ENCODE measurements around the gene EYS.
"Not testable (repeated sequence)": the region's sequence is repeated elsewhere in the genome, so short reads cannot be mapped to it uniquely, and the experiment has no call there.

EYS gene

DNA sequence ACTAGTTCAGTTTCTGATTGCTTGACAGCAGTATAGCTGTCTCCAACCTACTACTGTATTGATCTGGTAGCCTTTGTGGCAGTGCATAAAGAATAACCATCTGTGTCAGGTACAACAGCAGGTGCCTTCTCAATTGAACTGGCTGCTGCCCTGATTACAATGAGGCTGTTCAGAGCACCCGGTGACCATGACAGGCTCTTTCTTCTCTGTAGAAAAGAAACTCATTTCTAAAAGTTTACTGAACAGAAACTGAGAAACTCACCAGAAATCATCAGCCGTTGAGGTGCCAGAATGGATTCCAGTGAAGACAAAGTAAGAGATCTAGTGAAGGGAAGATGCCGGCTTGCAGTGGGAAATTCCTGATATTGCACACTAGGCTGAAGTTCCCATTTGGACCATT, 1117.1 kb downstream of the EYS start:
- DNase-seq (ENCODE audit: low spot score): no peak

DNA sequence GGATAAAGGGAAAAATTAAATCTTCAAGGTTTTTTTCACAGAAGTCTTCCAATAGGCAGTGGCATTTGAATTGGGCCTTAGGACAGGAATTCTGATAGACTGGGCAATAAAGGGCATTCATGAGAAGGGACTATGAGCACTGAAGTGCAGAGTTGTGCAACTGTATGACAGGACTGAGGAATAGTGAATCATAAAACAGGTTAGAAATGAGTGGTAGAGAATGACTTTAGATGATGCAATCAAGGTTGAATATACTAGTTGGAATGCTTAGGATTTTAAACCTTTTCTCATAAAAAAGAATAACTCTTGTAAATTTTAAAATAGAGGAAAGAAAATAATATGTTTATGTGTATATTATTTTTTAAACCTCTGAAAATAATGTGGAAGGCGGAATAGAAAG, 1126.7 kb downstream of the EYS start:
- no peak for DNase-seq (ENCODE audit: low spot score)

DNA sequence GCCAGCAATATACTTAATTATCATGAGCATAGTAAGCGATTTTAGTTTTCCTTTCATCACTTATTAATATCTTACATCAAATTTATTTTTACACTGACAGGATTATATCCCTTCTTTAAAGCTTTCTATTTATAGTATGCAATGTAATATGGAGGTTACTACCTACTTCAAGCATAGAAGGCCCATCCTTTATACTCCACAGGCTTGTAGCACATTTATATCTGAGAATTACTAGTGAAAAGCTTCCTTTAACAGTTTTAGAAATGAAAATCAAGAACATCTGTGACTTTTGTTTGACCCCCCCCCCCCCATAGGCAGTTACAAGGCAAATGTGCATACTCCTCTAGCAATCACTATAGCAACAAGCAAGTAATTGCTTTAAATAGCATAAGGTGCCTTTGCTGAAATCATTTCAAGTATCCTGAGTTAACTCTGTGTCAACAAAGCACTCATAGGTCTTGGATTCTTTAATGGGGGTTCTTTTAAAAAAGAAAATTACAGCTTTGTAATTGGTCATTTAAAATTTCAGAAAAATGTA, 1153.7 kb downstream of the EYS start:
- no peak for DNase-seq (ENCODE audit: low spot score)

DNA sequence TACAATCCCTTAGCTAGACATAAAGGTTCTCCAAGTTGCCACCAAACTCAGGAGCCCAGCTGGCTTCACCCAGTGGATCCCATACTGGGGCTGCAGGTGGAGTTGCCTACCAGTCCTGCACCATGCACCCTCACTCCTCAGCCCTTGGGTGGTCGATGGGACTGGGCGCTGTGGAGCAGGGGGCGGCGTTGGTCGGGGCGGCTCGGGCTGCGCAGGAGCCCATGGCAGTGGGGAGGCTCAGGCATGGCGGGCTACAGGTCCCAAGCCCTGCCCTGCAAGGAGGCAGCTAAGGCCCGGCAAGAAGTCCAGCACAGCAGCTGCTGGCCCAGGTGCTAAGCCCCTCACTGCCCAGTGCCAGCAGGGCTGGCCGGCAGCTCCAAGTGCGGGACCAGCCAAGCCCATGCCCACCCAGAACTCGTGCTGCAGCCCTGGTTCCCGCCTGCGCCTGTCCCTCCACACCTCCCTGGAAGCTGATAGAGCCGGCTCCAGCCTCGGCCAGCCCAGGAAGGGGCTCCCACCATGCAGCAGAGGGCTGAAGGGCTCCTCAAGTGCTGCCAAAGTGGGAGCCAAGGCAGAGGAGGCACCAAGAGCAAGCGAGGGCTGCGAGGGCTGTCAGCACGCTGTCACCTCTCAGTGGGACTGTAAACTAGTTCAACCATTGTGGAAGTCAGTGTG, 1159.3 kb downstream of the EYS start:
- DNase-seq (ENCODE audit: low spot score): no peak

DNA sequence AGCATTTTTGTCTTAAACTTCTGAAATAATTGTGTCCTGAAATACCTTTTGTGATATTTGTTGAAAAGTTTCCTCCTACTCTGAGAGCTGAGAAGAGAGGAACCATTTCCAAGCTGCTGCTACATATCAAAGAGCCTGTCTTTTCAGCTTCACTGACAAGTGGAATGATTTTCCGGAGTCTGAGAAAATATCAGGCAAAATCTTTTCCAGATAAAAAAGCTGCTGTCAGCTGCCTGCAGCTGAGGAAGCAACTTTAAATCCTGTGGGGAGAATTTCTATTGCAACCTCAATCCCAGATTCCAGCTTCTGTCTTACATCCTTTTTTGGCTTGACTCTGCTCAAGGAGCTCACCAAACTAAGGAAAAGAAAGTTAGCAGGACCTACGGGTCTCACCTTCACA, 1167.1 kb downstream of the EYS start:
- no peak for DNase-seq (ENCODE audit: low spot score)

DNA sequence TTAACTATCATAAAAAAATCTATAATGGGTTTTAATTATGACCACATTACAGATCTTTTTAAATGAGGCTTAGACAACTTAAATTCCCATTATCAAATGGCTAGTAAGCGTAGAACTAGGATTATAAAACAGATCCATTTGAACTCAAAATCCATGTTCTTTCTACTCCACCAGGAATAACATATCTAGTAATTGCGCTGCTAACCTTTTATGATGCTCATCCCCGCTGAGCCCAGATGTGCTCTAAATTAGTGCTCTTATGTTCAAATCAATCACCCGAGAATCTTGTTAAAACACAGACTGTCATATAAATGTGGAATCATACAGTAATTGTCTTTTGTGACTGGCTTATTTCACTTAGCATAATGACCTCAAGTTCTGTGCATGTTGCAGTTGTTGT, 1168.3 kb downstream of the EYS start:
- no peak for DNase-seq (ENCODE audit: low spot score)

DNA sequence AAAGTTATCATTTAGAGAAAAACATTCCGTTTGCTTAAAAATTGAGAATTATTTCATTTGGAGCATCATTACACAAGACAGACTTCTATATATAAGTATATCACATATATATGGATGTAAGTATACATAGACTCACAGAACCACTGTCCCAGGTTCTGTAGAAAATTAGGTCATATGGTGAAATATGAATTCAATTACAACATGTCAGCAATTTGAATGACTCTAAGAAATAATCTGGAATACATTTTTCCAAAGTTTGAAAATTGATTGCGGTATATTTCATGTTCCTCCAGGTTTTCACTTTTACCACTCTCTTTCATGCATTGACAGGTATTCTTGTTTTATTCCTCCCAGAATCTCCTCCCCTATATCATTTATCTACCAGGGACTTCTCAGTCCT, 1179.1 kb downstream of the EYS start:
- DNase-seq (ENCODE audit: low spot score): no peak

DNA sequence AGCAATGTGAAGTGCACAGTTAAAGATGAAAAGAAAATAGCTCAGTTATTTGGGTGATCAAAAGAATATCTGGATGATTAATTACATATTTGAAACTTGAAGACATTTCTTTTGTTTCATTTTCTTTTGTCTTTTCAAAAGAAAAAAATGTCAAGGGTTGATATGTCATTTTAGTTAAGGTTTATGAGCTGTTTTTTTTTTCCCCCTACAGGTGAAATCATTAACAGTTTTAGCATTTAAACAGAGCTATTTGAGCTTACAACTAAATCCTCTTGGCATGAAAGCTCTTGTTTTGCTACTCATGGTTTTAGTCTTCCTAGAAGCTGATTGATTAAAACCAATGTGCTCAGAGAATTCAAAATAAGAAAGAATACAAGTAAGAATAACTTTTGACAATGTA, 1184.2 kb downstream of the EYS start:
- DNase-seq (ENCODE audit: low spot score): no peak

DNA sequence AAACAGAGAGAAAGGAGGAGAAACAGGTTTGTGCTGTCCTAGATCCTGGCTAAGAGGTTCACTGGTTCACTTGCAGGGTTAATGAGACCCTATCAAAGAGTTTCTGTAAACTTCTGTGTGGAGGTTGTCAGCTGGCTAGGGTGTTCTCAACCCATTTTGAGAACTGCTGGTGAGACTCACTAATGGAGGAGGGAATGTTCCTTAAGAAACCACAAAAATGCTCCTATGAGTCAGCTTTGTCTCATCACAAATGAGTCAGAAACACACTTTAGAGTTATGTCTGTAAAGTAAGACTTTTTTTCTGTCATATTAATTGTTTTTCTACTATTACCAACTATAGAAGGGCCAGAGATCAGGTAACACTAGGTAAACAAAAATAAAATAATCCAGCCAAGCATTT, 1187.0 kb downstream of the EYS start:
- no peak for DNase-seq (ENCODE audit: low spot score)

DNA sequence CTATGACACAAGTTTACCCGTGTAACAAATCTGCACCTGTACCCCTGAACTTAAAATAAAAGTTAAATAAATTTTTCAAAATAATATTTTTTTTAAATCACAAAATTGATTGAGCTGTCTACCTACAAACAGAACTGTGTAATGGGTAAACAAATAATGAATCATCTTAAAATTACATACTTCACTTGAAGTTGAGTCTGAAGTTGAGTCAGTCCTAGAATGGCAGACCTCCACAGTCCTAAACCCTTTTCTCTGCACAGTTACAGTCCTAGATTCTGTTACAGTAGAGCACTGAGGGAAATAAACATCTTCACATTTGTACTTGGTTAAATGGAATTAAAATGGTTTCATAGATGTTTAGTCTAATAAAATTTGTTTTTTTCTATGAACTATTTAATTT, 1190.6 kb downstream of the EYS start:
- no peak for DNase-seq (ENCODE audit: low spot score)

DNA sequence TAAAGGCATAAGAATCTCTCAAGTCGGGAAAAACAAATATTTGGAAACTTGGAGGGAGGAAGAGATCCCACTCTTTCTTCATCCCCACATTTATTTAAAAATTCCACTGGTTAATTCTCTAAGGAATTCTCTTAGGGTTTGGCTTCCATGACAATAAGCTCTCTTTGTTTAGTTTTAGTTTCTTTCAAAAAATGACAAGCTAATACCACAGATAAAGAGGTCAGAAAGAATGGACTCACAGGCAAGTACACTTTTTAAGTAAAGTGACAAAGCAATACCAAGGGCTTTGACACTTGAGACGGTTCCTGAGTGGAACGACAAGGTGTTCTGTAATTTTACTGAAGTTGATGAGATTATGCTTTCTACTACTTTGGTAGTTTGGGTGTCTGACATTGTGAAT, 1199.4 kb downstream of the EYS start:
- DNase-seq (ENCODE audit: low spot score): no peak

DNA sequence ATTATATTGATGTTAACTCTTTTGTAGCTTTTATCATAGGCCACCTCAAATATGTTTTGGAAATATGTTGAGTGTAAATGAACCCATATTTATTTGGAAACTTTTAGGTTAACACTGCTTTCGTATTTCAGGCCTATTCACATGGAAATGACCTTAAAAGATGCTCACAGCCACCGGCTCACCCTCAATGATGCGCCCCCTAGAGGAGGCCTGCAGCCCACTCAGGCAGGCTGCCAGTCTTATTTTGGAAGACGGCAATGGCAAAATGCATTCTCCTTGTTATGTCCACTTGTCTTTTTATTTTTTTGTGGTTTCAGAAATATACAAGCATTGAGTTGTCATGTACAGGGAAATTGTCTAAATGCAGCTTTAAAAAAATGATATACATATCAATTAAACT, 1201.7 kb downstream of the EYS start:
- peak; percentile 53 for DNase-seq (ENCODE audit: low spot score)

DNA sequence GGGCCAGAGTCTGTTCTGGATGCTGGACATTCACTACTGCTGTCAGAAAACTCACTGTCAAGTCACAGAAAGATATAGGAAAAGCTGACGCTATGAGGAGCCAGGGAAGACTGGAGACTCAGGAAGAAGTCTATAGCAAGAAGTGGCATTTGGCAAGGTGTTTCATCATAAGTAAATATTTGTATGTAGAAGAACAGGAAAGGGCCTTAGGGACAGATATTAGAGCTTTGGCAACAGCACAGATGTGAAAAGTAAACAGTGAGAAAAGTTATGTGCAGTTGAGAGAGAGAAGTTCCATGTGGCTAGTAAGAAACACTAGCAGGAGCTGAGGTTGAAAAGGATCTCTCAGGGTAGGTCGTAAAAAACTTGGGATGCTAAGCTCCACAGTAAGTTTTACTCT, 1202.5 kb downstream of the EYS start:
- DNase-seq (ENCODE audit: low spot score): no peak

DNA sequence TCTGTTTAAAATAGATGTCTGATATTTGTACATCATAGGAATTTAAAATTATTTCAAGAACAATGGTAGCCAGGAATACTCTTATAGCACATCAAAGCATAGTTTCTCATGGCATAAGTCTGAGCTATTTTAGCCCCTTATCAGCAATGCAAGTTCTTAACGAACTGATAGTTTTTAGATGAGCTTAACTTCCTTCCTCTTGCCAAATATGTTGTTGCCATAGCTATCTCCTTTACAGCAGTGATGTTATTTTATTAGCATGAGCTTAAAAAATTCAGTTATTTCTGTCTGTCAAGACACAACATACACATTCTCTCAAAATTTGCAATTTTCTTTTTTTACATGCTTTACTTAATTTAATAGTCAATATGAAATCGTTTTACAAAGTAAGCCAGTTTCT, 1204.2 kb downstream of the EYS start:
- no peak for DNase-seq (ENCODE audit: low spot score)

DNA sequence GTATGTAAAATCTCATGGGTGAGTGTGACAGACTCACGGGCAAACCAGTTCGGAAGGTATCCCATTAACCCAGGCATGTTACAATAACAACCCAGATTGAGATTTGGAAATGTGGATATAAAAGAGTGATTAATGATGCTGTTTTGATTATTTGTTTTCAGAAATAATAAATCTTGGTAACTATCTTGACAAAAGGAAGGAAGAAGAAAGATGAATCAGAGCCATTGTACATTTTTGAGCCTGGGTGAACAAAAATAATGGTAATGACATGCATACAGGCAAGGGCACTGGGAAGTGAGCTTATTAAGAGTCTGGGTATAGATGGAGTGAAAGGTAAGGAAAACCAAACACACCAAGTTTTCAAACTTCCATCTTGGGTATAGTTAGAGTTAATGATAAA, 1209.4 kb downstream of the EYS start:
- no peak for DNase-seq (ENCODE audit: low spot score)

DNA sequence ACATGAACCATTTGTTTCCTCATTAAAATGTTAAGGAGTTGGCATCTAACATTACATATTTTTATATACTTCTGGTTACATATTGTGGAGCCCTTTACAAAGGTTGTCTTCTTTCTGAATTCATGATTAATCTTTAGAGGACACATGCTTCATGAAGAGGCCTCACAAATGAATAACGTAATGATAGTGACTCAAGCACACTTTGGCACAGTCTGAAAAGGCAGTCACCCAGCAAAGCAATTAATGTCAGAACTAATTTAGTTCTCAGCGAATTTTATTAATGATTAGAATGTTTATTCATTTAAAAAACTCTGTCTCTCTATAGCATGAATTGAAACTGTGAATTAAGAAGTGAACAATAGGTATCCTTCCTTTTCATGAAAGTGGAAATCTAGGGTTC, 1217.3 kb downstream of the EYS start:
- DNase-seq (ENCODE audit: low spot score): no peak

DNA sequence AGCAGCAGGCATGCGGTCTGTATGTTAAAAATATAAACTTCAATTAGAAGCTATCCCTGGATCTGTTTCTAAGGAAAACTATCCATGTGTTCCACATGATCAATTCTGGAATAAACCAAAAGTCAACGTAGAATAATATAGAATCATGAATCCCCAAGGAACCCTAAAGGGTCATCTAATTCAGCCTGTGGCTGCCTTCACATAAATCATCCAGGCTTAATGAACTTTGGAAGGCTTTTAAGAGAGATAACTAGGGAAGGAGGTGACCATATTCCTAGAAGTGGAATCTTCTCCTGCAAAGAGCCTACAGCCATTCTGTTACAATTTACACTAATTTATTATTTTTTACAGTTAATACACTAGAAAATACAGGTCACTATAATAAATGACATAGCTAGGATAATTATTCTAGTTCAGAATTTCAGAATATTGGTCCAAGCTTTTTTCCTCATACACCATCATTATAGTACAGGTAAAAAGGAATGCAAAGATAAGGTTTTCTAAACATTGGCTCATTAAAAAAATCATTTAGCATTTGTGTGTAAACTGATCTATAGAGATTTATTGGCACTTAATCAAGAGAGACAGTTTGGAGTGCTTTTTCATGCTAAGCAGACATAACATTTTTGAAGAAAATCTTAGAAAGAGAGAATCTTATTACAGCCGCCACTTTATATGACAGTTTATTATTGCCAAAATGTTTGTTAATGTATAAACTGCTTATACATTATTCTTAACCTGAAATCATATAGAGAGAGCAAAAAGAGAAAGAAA, 1220.3 kb downstream of the EYS start:
- DNase-seq (ENCODE audit: low spot score): no peak

DNA sequence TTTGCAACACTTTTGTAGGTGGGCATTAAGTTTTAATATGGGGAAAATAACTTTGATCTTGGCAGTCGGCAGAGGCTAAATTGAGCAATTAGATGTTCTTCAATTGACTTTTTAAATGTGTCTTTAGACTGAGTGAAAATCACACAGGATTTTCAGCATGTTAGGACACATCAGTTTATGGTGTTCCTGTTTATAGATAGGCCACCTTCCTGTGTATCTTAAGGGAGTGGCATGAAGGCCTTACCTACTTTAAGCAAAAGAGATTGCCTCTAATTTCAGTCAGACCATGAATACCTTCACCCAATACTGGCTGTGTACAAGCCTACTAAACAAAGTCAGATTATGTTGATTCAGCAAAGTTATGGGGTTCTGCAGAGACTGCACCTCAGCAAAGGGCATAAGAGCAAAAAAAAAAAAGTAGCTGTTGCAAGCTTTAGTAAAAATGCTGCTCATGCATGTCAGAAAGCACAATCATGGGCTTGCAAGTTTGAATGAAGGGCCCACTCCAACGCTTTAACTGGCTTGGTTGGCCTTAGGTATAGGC, 1223.0 kb downstream of the EYS start:
- DNase-seq (ENCODE audit: low spot score): no peak

DNA sequence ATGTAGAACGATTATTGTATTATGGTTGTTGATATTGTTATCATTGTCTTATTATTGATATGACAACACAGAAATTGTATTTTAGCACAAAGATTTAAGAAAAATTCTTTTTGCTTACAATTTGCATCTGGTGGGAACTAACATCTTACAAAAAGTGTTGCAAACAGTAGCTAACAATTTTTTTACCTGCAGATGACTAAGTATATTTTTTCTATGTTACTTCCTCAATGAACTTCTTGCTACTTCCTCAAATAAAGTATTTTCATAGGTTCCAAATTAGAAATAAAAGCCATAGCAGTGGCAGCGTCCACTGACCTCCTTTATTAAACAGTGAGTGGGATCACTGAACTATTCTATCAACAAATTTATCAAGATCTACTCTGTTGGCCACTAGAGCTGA, 1224.4 kb downstream of the EYS start:
- no peak for DNase-seq (ENCODE audit: low spot score)

DNA sequence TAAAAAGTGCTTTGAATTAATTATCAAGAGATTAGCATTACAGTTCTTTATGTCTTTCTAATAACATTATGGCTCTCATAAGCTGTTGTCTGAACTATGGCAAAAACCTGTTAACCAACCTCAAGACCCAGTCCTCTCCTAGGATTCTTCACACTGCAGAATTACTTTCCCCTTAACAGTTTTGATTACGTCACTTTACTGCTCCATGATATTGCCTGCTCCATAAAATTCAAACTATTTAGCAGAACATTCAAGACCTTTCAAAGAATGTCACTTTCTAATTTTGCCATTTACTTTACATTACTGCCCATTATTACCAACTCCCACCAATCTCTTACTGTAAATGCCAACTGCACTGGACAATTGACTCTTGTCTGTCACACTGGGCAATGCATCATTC, 1227.9 kb downstream of the EYS start:
- no peak for DNase-seq (ENCODE audit: low spot score)

DNA sequence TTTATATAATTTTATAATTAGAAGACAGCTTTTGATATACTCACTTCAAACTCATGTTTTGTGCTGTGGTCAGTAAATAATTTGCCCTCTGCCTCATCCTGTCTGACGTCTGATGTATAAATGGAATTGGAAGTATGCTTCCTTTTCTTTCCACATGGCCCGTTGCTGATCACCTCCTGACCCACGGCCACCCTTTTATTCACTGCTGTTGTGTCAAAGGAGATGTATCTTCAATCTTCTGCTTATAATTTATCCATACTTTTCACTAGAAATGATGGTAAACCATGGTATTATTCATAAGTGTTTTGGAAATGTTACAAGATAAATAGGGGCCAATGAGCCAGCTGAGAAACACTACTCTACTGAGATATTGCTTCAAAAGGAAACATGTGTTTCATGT, 1229.6 kb downstream of the EYS start:
- DNase-seq (ENCODE audit: low spot score): no peak

DNA sequence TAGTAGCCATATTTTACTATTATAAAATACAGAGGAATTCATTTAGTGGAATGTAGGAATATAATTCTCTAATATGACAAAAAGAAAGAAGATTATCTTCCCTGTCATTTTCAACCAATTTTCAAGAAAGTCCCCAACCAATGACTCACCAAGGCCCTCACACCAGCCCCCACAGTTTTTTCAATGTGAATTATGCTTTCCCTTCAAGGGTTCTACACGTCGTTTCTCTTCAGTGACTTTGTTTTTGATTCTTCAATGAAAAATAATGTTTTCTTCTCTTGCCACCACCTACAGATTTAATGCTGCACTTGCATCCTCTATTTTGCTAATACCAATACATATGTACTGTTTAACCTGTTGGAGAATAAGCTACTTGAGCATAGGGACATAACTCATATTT, 1230.1 kb downstream of the EYS start:
- no peak for DNase-seq (ENCODE audit: low spot score)

DNA sequence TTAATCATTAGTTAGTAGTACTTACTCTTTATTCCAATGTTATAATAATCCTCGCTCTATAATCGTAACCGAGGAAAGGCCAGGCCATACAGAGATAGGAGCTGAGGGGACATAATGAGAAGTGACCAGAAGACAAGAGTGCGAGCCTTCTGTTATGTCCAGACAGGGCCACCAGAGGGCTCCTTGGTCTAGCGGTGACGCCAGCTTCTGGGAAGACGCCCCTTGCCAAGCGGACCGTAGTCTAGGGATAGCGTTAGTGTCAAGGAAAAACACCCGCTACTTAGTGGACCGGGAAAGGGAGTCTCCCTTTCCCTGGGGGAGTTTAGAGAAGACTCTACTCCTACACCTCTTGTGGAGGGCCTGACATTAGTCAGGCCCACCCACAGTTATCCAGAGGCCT, 1237.6 kb downstream of the EYS start:
- DNase-seq (ENCODE audit: low spot score): not testable (repeated sequence)

DNA sequence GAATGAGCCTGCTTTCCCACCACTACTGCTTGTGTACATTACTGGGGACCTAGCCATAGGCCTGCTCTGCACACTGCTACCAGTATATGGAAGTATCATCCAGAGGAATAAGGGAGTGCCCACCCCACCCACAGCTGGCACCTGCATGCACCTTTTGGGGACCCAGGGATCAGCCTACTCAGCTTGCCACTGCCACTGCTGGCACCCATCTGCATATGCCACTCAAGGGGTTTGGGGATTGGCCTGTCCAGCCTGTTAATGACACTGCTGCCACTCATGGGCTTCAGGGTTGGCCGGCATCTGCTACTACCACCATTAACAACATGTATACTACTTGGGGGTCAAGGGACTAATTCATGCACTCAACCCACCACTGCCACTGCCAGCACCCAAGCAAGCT, 1239.4 kb downstream of the EYS start:
- no peak for DNase-seq (ENCODE audit: low spot score)

Measured in ecto neural progenitor cell (in vitro differentiated cells).